ENCODE measurements around the gene UNC119.

- TF ChIP-seq GABPA (IDR thresholded peaks at IDR 0.05 in 1 of 2, conservative IDR thresholded peaks at IDR 0.05 in 1 of 2), result no peak
- TF ChIP-seq, protein P1, sequence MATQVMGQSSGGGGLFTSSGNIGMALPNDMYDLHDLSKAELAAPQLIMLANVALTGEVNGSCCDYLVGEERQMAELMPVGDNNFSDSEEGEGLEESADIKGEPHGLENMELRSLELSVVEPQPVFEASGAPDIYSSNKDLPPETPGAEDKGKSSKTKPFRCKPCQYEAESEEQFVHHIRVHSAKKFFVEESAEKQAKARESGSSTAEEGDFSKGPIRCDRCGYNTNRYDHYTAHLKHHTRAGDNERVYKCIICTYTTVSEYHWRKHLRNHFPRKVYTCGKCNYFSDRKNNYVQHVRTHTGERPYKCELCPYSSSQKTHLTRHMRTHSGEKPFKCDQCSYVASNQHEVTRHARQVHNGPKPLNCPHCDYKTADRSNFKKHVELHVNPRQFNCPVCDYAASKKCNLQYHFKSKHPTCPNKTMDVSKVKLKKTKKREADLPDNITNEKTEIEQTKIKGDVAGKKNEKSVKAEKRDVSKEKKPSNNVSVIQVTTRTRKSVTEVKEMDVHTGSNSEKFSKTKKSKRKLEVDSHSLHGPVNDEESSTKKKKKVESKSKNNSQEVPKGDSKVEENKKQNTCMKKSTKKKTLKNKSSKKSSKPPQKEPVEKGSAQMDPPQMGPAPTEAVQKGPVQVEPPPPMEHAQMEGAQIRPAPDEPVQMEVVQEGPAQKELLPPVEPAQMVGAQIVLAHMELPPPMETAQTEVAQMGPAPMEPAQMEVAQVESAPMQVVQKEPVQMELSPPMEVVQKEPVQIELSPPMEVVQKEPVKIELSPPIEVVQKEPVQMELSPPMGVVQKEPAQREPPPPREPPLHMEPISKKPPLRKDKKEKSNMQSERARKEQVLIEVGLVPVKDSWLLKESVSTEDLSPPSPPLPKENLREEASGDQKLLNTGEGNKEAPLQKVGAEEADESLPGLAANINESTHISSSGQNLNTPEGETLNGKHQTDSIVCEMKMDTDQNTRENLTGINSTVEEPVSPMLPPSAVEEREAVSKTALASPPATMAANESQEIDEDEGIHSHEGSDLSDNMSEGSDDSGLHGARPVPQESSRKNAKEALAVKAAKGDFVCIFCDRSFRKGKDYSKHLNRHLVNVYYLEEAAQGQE (IDR thresholded peaks at IDR 0.05), result no peak
- TF ChIP-seq, protein P2, sequence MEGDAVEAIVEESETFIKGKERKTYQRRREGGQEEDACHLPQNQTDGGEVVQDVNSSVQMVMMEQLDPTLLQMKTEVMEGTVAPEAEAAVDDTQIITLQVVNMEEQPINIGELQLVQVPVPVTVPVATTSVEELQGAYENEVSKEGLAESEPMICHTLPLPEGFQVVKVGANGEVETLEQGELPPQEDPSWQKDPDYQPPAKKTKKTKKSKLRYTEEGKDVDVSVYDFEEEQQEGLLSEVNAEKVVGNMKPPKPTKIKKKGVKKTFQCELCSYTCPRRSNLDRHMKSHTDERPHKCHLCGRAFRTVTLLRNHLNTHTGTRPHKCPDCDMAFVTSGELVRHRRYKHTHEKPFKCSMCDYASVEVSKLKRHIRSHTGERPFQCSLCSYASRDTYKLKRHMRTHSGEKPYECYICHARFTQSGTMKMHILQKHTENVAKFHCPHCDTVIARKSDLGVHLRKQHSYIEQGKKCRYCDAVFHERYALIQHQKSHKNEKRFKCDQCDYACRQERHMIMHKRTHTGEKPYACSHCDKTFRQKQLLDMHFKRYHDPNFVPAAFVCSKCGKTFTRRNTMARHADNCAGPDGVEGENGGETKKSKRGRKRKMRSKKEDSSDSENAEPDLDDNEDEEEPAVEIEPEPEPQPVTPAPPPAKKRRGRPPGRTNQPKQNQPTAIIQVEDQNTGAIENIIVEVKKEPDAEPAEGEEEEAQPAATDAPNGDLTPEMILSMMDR (IDR thresholded peaks at IDR 0.05; ENCODE audit: low read depth, low read length, missing input control), result no peak
- no peak for TF ChIP-seq JUND (IDR thresholded peaks at IDR 0.05)
- no peak for TF ChIP-seq NR2F2 (IDR thresholded peaks at IDR 0.05)
- no peak for TF ChIP-seq TAF1 (conservative IDR thresholded peaks at IDR 0.05)
- TF ChIP-seq MAX (IDR thresholded peaks at IDR 0.05), result no peak
- no peak for TF ChIP-seq EGR1 (IDR thresholded peaks at IDR 0.05; ENCODE audit: low read depth in 2 of 2)
- TF ChIP-seq, protein P3, sequence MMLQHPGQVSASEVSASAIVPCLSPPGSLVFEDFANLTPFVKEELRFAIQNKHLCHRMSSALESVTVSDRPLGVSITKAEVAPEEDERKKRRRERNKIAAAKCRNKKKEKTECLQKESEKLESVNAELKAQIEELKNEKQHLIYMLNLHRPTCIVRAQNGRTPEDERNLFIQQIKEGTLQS (IDR thresholded peaks at IDR 0.05), result no peak
- TF ChIP-seq HNF4A (conservative IDR thresholded peaks at IDR 0.05), result no peak
Measured at GRCh38 chr17:28530926-28531325, 21.5 kb downstream of the UNC119 start.
